WTC11 (cell line): ENCODE data around the gene CYP4A22. TPM values are rescaled to one million over a fixed set of nuclear protein-coding genes. Genes with fewer than 3 reads are reported as not detected.

ENCODE experiments used
- ATAC-seq: fragments of 200-7000 bp; cut with Tn5 transposase; 2 replicates; pipeline ENCODE4 v1.10.0; 2021; ENCODE audit warnings: mild to moderate bottlenecking, moderate library complexity
- CTCF ChIA-PET: fragments of 300-600 bp; sonication (Branson Sonifier 250); formaldehyde crosslinking; loops from one replicate; lab custom pipeline; 2021; ENCODE audit warnings: antibody characterized with exemption; lab: Charles Lee
- POLR2A ChIA-PET: fragments of 350-600 bp; sonication (Branson Sonifier 250); formaldehyde crosslinking; loops from one replicate; lab custom pipeline; 2021; ENCODE audit warnings: antibody characterized with exemption; lab: Charles Lee
- DNase-seq: peaks from one replicate; pipeline ENCODE4 v3.0.0; 2021; ENCODE audit warnings: low spot score
- H3K27ac Mint-ChIP-seq: 2 replicates; pipeline ENCODE4 v1.8.0; 2021; ENCODE audit warnings: mixed read lengths
- H3K27me3 Mint-ChIP-seq: 2 replicates; pipeline ENCODE4 v1.8.0; 2021; ENCODE audit warnings: low read depth, mild to moderate bottlenecking, moderate library complexity, mixed read lengths
- H3K36me3 Mint-ChIP-seq: 2 replicates; pipeline ENCODE4 v1.8.0; 2021; ENCODE audit warnings: mixed read lengths
- H3K4me1 Mint-ChIP-seq: 2 replicates; pipeline ENCODE4 v1.8.0; 2022; ENCODE audit warnings: mixed read lengths
- H3K4me3 Mint-ChIP-seq: 2 replicates; pipeline ENCODE4 v1.8.0; 2021; ENCODE audit warnings: mild to moderate bottlenecking, moderate library complexity, mixed read lengths
- H3K9me3 Mint-ChIP-seq: 2 replicates; pipeline ENCODE4 v1.8.0; 2021; ENCODE audit warnings: mixed read lengths
- ARID4B ChIP-seq: sonication (generic); formaldehyde crosslinking; IDR thresholded peaks from 2 replicates; pipeline ENCODE4 v1.8.0; 2023; ENCODE audit warnings: missing genetic modification reagents, mild to moderate bottlenecking, borderline replicate concordance
- ATF6 ChIP-seq: sonication (generic); formaldehyde crosslinking; IDR thresholded peaks from 2 replicates; pipeline ENCODE4 v1.8.1; 2023; ENCODE audit warnings: mild to moderate bottlenecking, missing genetic modification reagents
- CDX4 ChIP-seq: fragments of 250-450 bp; sonication (Bioruptor Pico); IDR thresholded peaks from 2 replicates; pipeline ENCODE4 v1.9.0; 2021; ENCODE audit warnings: moderate library complexity, mild to moderate bottlenecking, inconsistent platforms, borderline replicate concordance
- HMGA2 ChIP-seq: fragments of 250-450 bp; sonication (Bioruptor Pico); IDR thresholded peaks from 2 replicates; pipeline ENCODE4 v1.4.0; 2021; ENCODE audit warnings: mild to moderate bottlenecking, moderate library complexity
- IRF1 ChIP-seq: sonication (generic); formaldehyde crosslinking; IDR thresholded peaks from 2 replicates; pipeline ENCODE4 v1.8.0; 2023; ENCODE audit warnings: missing genetic modification reagents
- MLX ChIP-seq: sonication (generic); formaldehyde crosslinking; IDR thresholded peaks from 2 replicates; pipeline ENCODE4 v1.8.1; 2023; ENCODE audit warnings: mild to moderate bottlenecking, missing genetic modification reagents, moderate library complexity
- MXD4 ChIP-seq: fragments of 250-450 bp; sonication (Bioruptor Pico); IDR thresholded peaks from 2 replicates; pipeline ENCODE4 v1.8.0; 2021; ENCODE audit warnings: mild to moderate bottlenecking, moderate library complexity, borderline replicate concordance
- NFYB ChIP-seq: sonication (generic); formaldehyde crosslinking; conservative IDR thresholded peaks from 2 replicates; pipeline ENCODE4 v1.8.0; 2022; ENCODE audit warnings: low read depth, missing genetic modification reagents
- NR2C2 ChIP-seq: sonication (generic); formaldehyde crosslinking; IDR thresholded peaks from 2 replicates; pipeline ENCODE4 v1.8.0; 2022; ENCODE audit warnings: mild to moderate bottlenecking, missing genetic modification reagents
- NR3C1 ChIP-seq: sonication (generic); formaldehyde crosslinking; conservative IDR thresholded peaks from 2 replicates; pipeline ENCODE4 v1.8.1; 2023; ENCODE audit warnings: low read depth, mild to moderate bottlenecking, missing genetic modification reagents
- PRDM15 ChIP-seq: sonication (generic); formaldehyde crosslinking; IDR thresholded peaks from 2 replicates; pipeline ENCODE4 v1.8.0; 2022; ENCODE audit warnings: missing genetic modification reagents
- RORB ChIP-seq: fragments of 250-450 bp; sonication (Bioruptor Pico); IDR thresholded peaks from 2 replicates; pipeline ENCODE4 v1.9.0; 2021; ENCODE audit warnings: mild to moderate bottlenecking
- SMAD3 ChIP-seq: sonication (generic); formaldehyde crosslinking; IDR thresholded peaks from 2 replicates; pipeline ENCODE4 v1.8.0; 2022; ENCODE audit warnings: missing genetic modification reagents, mild to moderate bottlenecking, borderline replicate concordance
- ZNF121 ChIP-seq: sonication (generic); formaldehyde crosslinking; IDR thresholded peaks from 2 replicates; pipeline ENCODE4 v1.8.0; 2023; ENCODE audit warnings: missing genetic modification reagents
- ZNF232 ChIP-seq: sonication (generic); formaldehyde crosslinking; IDR thresholded peaks from 2 replicates; pipeline ENCODE4 v1.8.0; 2022; ENCODE audit warnings: mild to moderate bottlenecking, missing genetic modification reagents
- ZNF416 ChIP-seq: fragments of 250-450 bp; sonication (Bioruptor Pico); IDR thresholded peaks from 2 replicates; pipeline ENCODE4 v1.9.0; 2021; ENCODE audit warnings: mild to moderate bottlenecking, inconsistent platforms
- ZNF512 ChIP-seq: sonication (generic); formaldehyde crosslinking; IDR thresholded peaks from 2 replicates; pipeline ENCODE4 v1.8.1; 2022; ENCODE audit warnings: missing genetic modification reagents, borderline replicate concordance
- ZNF671 ChIP-seq: fragments of 250-450 bp; sonication (Bioruptor Pico); IDR thresholded peaks from 2 replicates; pipeline ENCODE4 v1.8.0; 2021; ENCODE audit warnings: mild to moderate bottlenecking
- ZSCAN18 ChIP-seq: fragments of 250-450 bp; sonication (Bioruptor Pico); IDR thresholded peaks from 2 replicates; pipeline ENCODE4 v2.1.2; 2022; ENCODE audit warnings: mild to moderate bottlenecking, moderate library complexity
- total RNA-seq: library from RNA; stranded (reverse); gene quantifications from 3 replicates; pipeline ENCODE4 v1.2.3, GENCODE V29; 2021

Gene CYP4A22
- total RNA-seq, 1 experiment from 2014 or later = not detected

- no peak for DNase-seq
- POLR2A ChIA-PET = interaction anchor here (1.3 kb wide), 1 partner anchor 12 kb away, joined by 3 read pairs; no protein-coding TSS in a partner anchor
- no peak for TF ChIP-seq MLX (CRISPR knock-in tag)
- no peak for TF ChIP-seq ATF6 (CRISPR knock-in tag)
- no peak for TF ChIP-seq ZNF671 (CRISPR knock-in tag)
- TF ChIP-seq NR3C1 = no peak
- no peak for TF ChIP-seq ZNF416
- no peak for TF ChIP-seq SMAD3
- no peak for TF ChIP-seq CDX4 (CRISPR knock-in tag)
- TF ChIP-seq ZNF232 (CRISPR knock-in tag) = no peak
- no peak for TF ChIP-seq RORB (CRISPR knock-in tag)
- no peak for TF ChIP-seq ZSCAN18
- TF ChIP-seq HMGA2 = no peak
- TF ChIP-seq NFYB = no peak
- TF ChIP-seq IRF1 (CRISPR knock-in tag) = no peak
- TF ChIP-seq PRDM15 (CRISPR knock-in tag) = no peak
- no peak for TF ChIP-seq ARID4B (CRISPR knock-in tag)
- no peak for TF ChIP-seq MXD4
- no peak for TF ChIP-seq ZNF512
- no peak for TF ChIP-seq ZNF121
- no peak for TF ChIP-seq NR2C2 (CRISPR knock-in tag)
- ATAC-seq = no peak
- CTCF ChIA-PET = interaction anchor here (0.9 to 7.3 kb wide), 4 partner anchors 11 to 565 kb away, joined by 3 to 152 read pairs (median 10); no protein-coding TSS in a partner anchor
- Mint-ChIP-seq H3K4me1 (peaks cover 37% of the 10 kb centered on the region), H3K4me3 (no peak overlapping the region), H3K9me3 (no peaks in the 10 kb centered on the region), H3K27me3 (peaks cover 40% of the 10 kb centered on the region), H3K27ac (no peak overlapping the region), H3K36me3 (no peaks in the 10 kb centered on the region)
Observed at GRCh38 chr1:47190857-47191256, 53.6 kb downstream of the CYP4A22 start.
